H9 (cell line): ENCODE results near the gene FGD6. TPM values are rescaled to one million over a fixed set of nuclear protein-coding genes. Genes with fewer than 3 reads are reported as not detected.

Experiments used
- DNase-seq: peaks from one replicate; pipeline ENCODE4 v3.0.0-alpha.2; 2017
- H2AFZ ChIP-seq: one replicate; pipeline ENCODE4 v1.6.1; 2013; ENCODE audit warnings: mild to moderate bottlenecking, low read length, control low read depth, moderate library complexity
- H2AK5ac ChIP-seq: 2 replicates; pipeline ENCODE4 v1.6.1; 2013; ENCODE audit warnings: low read length, control low read depth, mixed read lengths; ENCODE audit not compliant: insufficient read length
- H2BK120ac ChIP-seq: one replicate; pipeline ENCODE4 v1.6.1; 2013; ENCODE audit warnings: low read depth, mild to moderate bottlenecking, low read length, control low read depth, inconsistent platforms; ENCODE audit not compliant: poor library complexity, severe bottlenecking
- H2BK12ac ChIP-seq: 2 replicates; pipeline ENCODE4 v1.6.1; 2013; ENCODE audit warnings: low read length, control low read depth, mixed read lengths, low read depth; ENCODE audit not compliant: insufficient read length
- H2BK15ac ChIP-seq: 2 replicates; pipeline ENCODE4 v1.6.1; 2013; ENCODE audit warnings: low read depth, low read length, control low read depth
- H2BK20ac ChIP-seq: one replicate; pipeline ENCODE4 v1.6.1; 2013; ENCODE audit warnings: low read depth, mild to moderate bottlenecking, low read length, control low read depth, inconsistent platforms; ENCODE audit not compliant: poor library complexity, severe bottlenecking
- H2BK5ac ChIP-seq: 2 replicates; pipeline ENCODE4 v1.6.1; 2013; ENCODE audit warnings: low read length, control low read depth, mixed read lengths; ENCODE audit not compliant: insufficient read length
- H3K14ac ChIP-seq: 2 replicates; pipeline ENCODE4 v1.6.1; 2013; ENCODE audit warnings: low read length, control low read depth; ENCODE audit not compliant: insufficient read depth
- H3K18ac ChIP-seq: 2 replicates; pipeline ENCODE4 v1.6.1; 2013; ENCODE audit warnings: low read depth, mild to moderate bottlenecking, mixed read lengths, low read length, control low read depth; ENCODE audit not compliant: insufficient read length
- H3K23ac ChIP-seq: 2 replicates; pipeline ENCODE4 v1.6.1; 2013; ENCODE audit warnings: low read length, control low read depth, mixed read lengths, low read depth; ENCODE audit not compliant: insufficient read length
- H3K23me2 ChIP-seq: 2 replicates; pipeline ENCODE4 v1.6.1; 2013; ENCODE audit warnings: low read depth, mild to moderate bottlenecking, mixed read lengths, low read length, control low read depth; ENCODE audit not compliant: insufficient read length, poor library complexity, severe bottlenecking
- H3K27ac ChIP-seq: 2 replicates; pipeline ENCODE4 v1.5.1; 2013; ENCODE audit warnings: low read length, control low read depth, mixed read lengths, low read depth; ENCODE audit not compliant: insufficient read length
- H3K27me3 ChIP-seq: 2 replicates; pipeline ENCODE4 v1.6.1; 2013; ENCODE audit warnings: low read length, control low read depth, inconsistent platforms; ENCODE audit not compliant: insufficient read depth
- H3K4ac ChIP-seq: 2 replicates; pipeline ENCODE4 v1.6.1; 2013; ENCODE audit warnings: low read depth, mild to moderate bottlenecking, control low read depth, inconsistent platforms, low read length, moderate library complexity
- H3K4me1 ChIP-seq: 2 replicates; pipeline ENCODE4 v1.6.1; 2013; ENCODE audit warnings: low read length, control low read depth, inconsistent platforms; ENCODE audit not compliant: insufficient read depth
- H3K4me2 ChIP-seq: 2 replicates; pipeline ENCODE4 v1.6.1; 2013; ENCODE audit warnings: low read length, control low read depth, mixed read lengths; ENCODE audit not compliant: insufficient read length, insufficient read depth
- H3K56ac ChIP-seq: 2 replicates; pipeline ENCODE4 v1.6.1; 2013; ENCODE audit warnings: low read depth, mild to moderate bottlenecking, mixed read lengths, low read length, control low read depth; ENCODE audit not compliant: insufficient read length
- H3K79me1 ChIP-seq: 2 replicates; pipeline ENCODE4 v1.6.1; 2013; ENCODE audit warnings: low read depth, mild to moderate bottlenecking, moderate library complexity, low read length, control low read depth, inconsistent platforms; ENCODE audit not compliant: insufficient read depth, poor library complexity, severe bottlenecking
- H3K79me2 ChIP-seq: 2 replicates; pipeline ENCODE4 v1.6.1; 2013; ENCODE audit warnings: low read length, control low read depth, inconsistent platforms; ENCODE audit not compliant: insufficient read depth
- H3K9ac ChIP-seq: 2 replicates; pipeline ENCODE4 v1.6.1; 2013; ENCODE audit warnings: low read length, control low read depth, mixed read lengths; ENCODE audit not compliant: insufficient read length; ENCODE audit errors: extremely low read depth
- H3K9me3 ChIP-seq: one replicate; pipeline ENCODE4 v1.6.1; 2013; ENCODE audit warnings: low read depth, low read length, inconsistent platforms; ENCODE audit not compliant: control insufficient read depth
- H3T11ph ChIP-seq: one replicate; pipeline ENCODE4 v1.6.1; 2013; ENCODE audit warnings: mild to moderate bottlenecking, low read length, control low read depth, inconsistent platforms
- H4K20me1 ChIP-seq: one replicate; pipeline ENCODE4 v1.6.1; 2013; ENCODE audit not compliant: control insufficient read depth, insufficient read length, insufficient read depth
- H4K5ac ChIP-seq: 2 replicates; pipeline ENCODE4 v1.6.1; 2013; ENCODE audit warnings: low read depth, mild to moderate bottlenecking, mixed read lengths, low read length, control low read depth; ENCODE audit not compliant: insufficient read length
- H4K8ac ChIP-seq: replicated peaks from 2 replicates; pipeline ENCODE4 v1.6.1; 2013; ENCODE audit warnings: low read length, control low read depth, mixed read lengths, low read depth; ENCODE audit not compliant: insufficient read length
- H4K91ac ChIP-seq: 2 replicates; pipeline ENCODE4 v1.6.1; 2013; ENCODE audit warnings: low read depth, mild to moderate bottlenecking, moderate library complexity, mixed read lengths, low read length, control low read depth; ENCODE audit not compliant: insufficient read length
- H3K27ac Mint-ChIP-seq, 3 experiments: 2 replicates in 2 of 3; 3 replicates in 1 of 3; pipeline ENCODE4 v1.8.0; 2020 to 2021; ENCODE audit warnings: mixed read lengths in 3 of 3, mild to moderate bottlenecking in 1 of 3, moderate library complexity in 1 of 3
- H3K27me3 Mint-ChIP-seq: 2 replicates; pipeline ENCODE4 v1.8.0; 2021; ENCODE audit warnings: low read depth, mild to moderate bottlenecking, moderate library complexity, mixed read lengths
- H3K36me3 Mint-ChIP-seq, 3 experiments: 2 replicates in 2 of 3; 3 replicates in 1 of 3; pipeline ENCODE4 v1.8.0; 2020 to 2021; ENCODE audit warnings: low read depth in 3 of 3, mixed read lengths in 3 of 3; ENCODE audit not compliant: insufficient read depth in 1 of 3
- H3K4me1 Mint-ChIP-seq, 2 experiments: 2 replicates each; pipeline ENCODE4 v1.8.0; 2020; ENCODE audit warnings: mixed read lengths in 2 of 2
- H3K4me3 Mint-ChIP-seq, 2 experiments: 2 replicates in 1 of 2; 3 replicates in 1 of 2; pipeline ENCODE4 v1.8.0; 2020 to 2021; ENCODE audit warnings: mild to moderate bottlenecking in 2 of 2, mixed read lengths in 2 of 2, moderate library complexity in 1 of 2
- H3K9me3 Mint-ChIP-seq, 2 experiments: 2 replicates in 1 of 2; 3 replicates in 1 of 2; pipeline ENCODE4 v1.8.0; 2020; ENCODE audit warnings: mild to moderate bottlenecking in 2 of 2, mixed read lengths in 2 of 2, moderate library complexity in 1 of 2
- WGBS: extraction: QIAGEN DNeasy Blood & Tissue Kit; methylation state at CpG from one replicate; pipeline ENCODE4 v1.1.7; 2013; ENCODE audit warnings: missing lambda C conversion rate, low lambda C conversion rate, mixed read lengths; ENCODE audit not compliant: insufficient read length; ENCODE audit errors: extremely low coverage; 5-methylcytosine and 5-hydroxymethylcytosine counted together
- total RNA-seq: library from RNA; stranded (reverse); gene quantifications from 2 replicates; pipeline ENCODE4 v1.2.1, GENCODE V29; 2021
- TF ChIP-seq, protein P1 (sequence below): fragments of 200-600 bp; sonication (generic); conservative IDR thresholded peaks from 3 replicates; pipeline ENCODE4 v1.8.0; 2021; ENCODE audit warnings: antibody characterized with exemption, mild to moderate bottlenecking

FGD6 gene
- total RNA-seq, 1 experiment from 2014 or later, result 39.5 TPM

GRCh38 chr12:95077341-95077740, 139.9 kb downstream of the FGD6 start:
- Histone ChIP-seq H3K27me3 (no peaks in the 10 kb centered on the region), H4K91ac (no peak overlapping the region), H3K4ac (no peak overlapping the region), H3K4me1 (no peaks in the 10 kb centered on the region), H2AFZ (no peak overlapping the region), H2BK5ac (no peak overlapping the region), H4K5ac (no peak overlapping the region), H3K9me3 (no peaks in the 10 kb centered on the region), H3K18ac (no peak overlapping the region), H2BK20ac (no peak overlapping the region), H3K79me2 (no peaks in the 10 kb centered on the region; the same call in 1 of the 2 replicates), H3K23ac (no peak overlapping the region), H4K20me1 (no peaks in the 10 kb centered on the region), H2BK12ac (no peak overlapping the region), H3K79me1 (no peaks in the 10 kb centered on the region), H2BK15ac (no peak overlapping the region), H2BK120ac (no peak overlapping the region), H2AK5ac (no peak overlapping the region), H3K4me2 (no peak overlapping the region), H3T11ph (no peak overlapping the region), H3K56ac (no peak overlapping the region), H3K9ac (no peak overlapping the region), H4K8ac (no peak overlapping the region), H3K23me2 (no peaks in the 10 kb centered on the region), H3K27ac (no peak overlapping the region), H3K14ac (no peak overlapping the region)
- H3K27ac Mint-ChIP-seq, result peak overlapping the region in 2 of 3 experiments; percentile 1 to 20; a peak in 2 of 7 replicates
- H3K9me3 Mint-ChIP-seq, result no peaks in the 10 kb centered on the region
- WGBS, result no CpG with 5 or more reads among the region's 4 CpGs
- H3K36me3 Mint-ChIP-seq, result peaks cover 0 to 10% (median 6%) of the 10 kb centered on the region in 3 experiments; a peak in 4 of 7 replicates
- no peak overlapping the region for H3K4me3 Mint-ChIP-seq
- no peaks in the 10 kb centered on the region for H3K27me3 Mint-ChIP-seq
- DNase-seq, result no peak
- H3K4me1 Mint-ChIP-seq, result peaks cover 2 to 8% of the 10 kb centered on the region in 2 experiments
- TF ChIP-seq, protein P1, sequence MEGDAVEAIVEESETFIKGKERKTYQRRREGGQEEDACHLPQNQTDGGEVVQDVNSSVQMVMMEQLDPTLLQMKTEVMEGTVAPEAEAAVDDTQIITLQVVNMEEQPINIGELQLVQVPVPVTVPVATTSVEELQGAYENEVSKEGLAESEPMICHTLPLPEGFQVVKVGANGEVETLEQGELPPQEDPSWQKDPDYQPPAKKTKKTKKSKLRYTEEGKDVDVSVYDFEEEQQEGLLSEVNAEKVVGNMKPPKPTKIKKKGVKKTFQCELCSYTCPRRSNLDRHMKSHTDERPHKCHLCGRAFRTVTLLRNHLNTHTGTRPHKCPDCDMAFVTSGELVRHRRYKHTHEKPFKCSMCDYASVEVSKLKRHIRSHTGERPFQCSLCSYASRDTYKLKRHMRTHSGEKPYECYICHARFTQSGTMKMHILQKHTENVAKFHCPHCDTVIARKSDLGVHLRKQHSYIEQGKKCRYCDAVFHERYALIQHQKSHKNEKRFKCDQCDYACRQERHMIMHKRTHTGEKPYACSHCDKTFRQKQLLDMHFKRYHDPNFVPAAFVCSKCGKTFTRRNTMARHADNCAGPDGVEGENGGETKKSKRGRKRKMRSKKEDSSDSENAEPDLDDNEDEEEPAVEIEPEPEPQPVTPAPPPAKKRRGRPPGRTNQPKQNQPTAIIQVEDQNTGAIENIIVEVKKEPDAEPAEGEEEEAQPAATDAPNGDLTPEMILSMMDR, result no peak
